K562 (cell line): Measurements from ENCODE around the gene ITGA7. TPM values are rescaled to one million over a fixed set of nuclear protein-coding genes. Genes with fewer than 3 reads are reported as not detected.

Experiments used
- CBFB ChIP-seq: sonication (generic); formaldehyde crosslinking; IDR thresholded peaks from 2 replicates; pipeline ENCODE4 v1.4.0; 2020; ENCODE audit warnings: mild to moderate bottlenecking, missing genetic modification reagents
- ELF2 ChIP-seq: fragments of 250-450 bp; sonication (Bioruptor Pico); IDR thresholded peaks from 2 replicates; pipeline ENCODE4 v1.5.0; 2021; ENCODE audit warnings: mild to moderate bottlenecking
- EZH2 ChIP-seq: IDR thresholded peaks from 2 replicates; pipeline ENCODE4 v1.6.1; 2012; ENCODE audit warnings: low read depth, mild to moderate bottlenecking, inconsistent platforms, low read length, borderline replicate concordance
- HIVEP1 ChIP-seq: fragments of 250-450 bp; sonication (Bioruptor Pico); IDR thresholded peaks from 2 replicates; pipeline ENCODE4 v1.4.0; 2020; ENCODE audit warnings: mild to moderate bottlenecking
- PHTF2 ChIP-seq: fragments of 250-450 bp; sonication (Bioruptor Pico); IDR thresholded peaks from 2 replicates; pipeline ENCODE4 v1.5.0; 2021; ENCODE audit warnings: mild to moderate bottlenecking
- PTRF ChIP-seq: fragments of 450-650 bp; IDR thresholded peaks from 2 replicates; pipeline ENCODE4 v1.6.1; 2016; ENCODE audit warnings: mild to moderate bottlenecking, missing genetic modification characterization, missing compliant biosample characterization
- TRIM28 ChIP-seq: fragments of 450-650 bp; IDR thresholded peaks from 2 replicates; pipeline ENCODE4 v1.6.1; 2017
- ZNF76 ChIP-seq: fragments of 250-450 bp; sonication (Bioruptor Pico); IDR thresholded peaks from 2 replicates; pipeline ENCODE4 v1.4.0; 2020; ENCODE audit warnings: mild to moderate bottlenecking, moderate library complexity, borderline replicate concordance
- polyA plus RNA-seq, 8 experiments: library from polyadenylated mRNA; depleted of rRNA in 4 of 8; stranded (reverse) in 5 of 8; unstranded in 3 of 8; fragments of >200 nt; fragmentation: Nextera tagmentation in 2 of 8; fragmentation: Illumina TruSeq in 1 of 8; extraction: Ambion mirVana in 2 of 8; extraction: Trizol in 1 of 8; gene quantifications; 2 replicates each; pipeline versions ENCODE4 v1.2.1 to v1.2.3, GENCODE V29; 2011 to 2014; ENCODE audit warnings: inconsistent platforms in 1 of 8, missing spikeins in 1 of 8
- total RNA-seq, 7 experiments: library from RNA; depleted of rRNA in 6 of 7; stranded (reverse); fragments of >200 nt in 6 of 7; fragmentation: Illumina TruSeq in 2 of 7; extraction: Trizol in 2 of 7; gene quantifications; 2 replicates each; pipeline versions ENCODE4 v1.2.1 to v1.2.3, GENCODE V29; 2011 to 2021; ENCODE audit warnings: low replicate concordance in 1 of 7
- TF ChIP-seq, protein P1 (sequence below): fragments of 250-450 bp; sonication (Bioruptor Pico); IDR thresholded peaks from 2 replicates; pipeline ENCODE4 v1.5.0; 2022; ENCODE audit warnings: mild to moderate bottlenecking
- TF ChIP-seq, protein P2 (sequence below): fragments of 250-450 bp; sonication (Bioruptor Pico); IDR thresholded peaks from 2 replicates; pipeline ENCODE4 v1.9.0; 2021; ENCODE audit warnings: mild to moderate bottlenecking, inconsistent platforms
- TF ChIP-seq, protein P3 (sequence below): fragments of 450-650 bp; IDR thresholded peaks from 2 replicates; pipeline ENCODE4 v1.6.1; 2016; ENCODE audit warnings: mild to moderate bottlenecking, moderate library complexity

The ITGA7 gene
- total and polyA plus RNA-seq, 9 of the 15 experiments (the other 6 are each of a cell fraction or from before 2014, with no cell fraction given) = 0.11 to 2.3 (median 0.56) TPM; not detected in 1

DNA sequence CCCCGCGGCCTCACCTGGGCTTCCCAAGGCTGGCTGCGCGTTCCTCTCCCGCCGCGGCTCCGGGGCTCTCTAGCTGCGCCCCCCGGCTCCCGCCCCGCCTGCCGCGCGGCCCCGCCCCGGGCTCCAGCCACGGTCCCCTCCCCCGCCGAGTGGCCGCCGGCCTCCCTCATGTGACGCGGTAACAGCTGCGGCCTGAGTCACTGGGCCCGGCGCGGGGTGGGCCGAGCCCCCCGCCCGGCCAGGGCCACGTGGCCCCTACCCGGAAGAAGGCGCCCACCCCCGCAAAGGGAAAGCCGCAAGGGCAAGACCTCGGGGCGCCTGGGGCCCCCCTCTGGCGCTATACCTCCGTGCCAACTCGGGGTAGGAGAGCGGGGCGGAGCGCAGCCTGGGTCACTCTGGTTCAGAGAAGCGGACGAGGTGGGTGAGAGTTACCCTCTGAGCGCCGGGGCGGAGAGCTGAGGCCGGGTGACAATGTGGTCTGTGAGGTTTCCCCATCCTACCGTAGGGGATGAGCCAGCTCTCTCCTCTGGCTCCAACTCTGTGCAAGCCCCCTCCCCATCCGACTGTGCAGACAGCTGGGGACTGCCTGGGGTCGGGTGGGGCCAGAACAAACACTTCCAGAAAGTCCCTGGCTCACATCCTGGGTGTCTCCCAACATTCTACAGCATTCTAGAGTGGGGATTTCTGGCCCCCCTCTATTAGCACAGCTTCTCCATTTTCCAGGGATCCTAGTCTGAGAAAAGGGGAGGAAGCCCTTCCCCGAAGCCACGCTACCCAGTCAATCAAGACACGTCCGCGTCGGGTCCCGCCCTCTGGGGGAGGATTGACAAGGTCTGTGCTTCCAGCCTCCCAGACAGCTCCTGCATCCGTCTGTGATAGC lies 21.5 kb upstream of the ITGA7 start, which contains the start of gene CD63 (continued):
- TF ChIP-seq, protein P1, sequence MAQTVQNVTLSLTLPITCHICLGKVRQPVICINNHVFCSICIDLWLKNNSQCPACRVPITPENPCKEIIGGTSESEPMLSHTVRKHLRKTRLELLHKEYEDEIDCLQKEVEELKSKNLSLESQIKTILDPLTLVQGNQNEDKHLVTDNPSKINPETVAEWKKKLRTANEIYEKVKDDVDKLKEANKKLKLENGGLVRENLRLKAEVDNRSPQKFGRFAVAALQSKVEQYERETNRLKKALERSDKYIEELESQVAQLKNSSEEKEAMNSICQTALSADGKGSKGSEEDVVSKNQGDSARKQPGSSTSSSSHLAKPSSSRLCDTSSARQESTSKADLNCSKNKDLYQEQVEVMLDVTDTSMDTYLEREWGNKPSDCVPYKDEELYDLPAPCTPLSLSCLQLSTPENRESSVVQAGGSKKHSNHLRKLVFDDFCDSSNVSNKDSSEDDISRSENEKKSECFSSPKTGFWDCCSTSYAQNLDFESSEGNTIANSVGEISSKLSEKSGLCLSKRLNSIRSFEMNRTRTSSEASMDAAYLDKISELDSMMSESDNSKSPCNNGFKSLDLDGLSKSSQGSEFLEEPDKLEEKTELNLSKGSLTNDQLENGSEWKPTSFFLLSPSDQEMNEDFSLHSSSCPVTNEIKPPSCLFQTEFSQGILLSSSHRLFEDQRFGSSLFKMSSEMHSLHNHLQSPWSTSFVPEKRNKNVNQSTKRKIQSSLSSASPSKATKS = no peak
- TF ChIP-seq HIVEP1 (CRISPR knock-in tag) = no peak
- TF ChIP-seq EZH2 = no peak
- TF ChIP-seq PHTF2 (CRISPR knock-in tag) = no peak
- TF ChIP-seq CBFB (CRISPR knock-in tag) = no peak
- no peak for TF ChIP-seq PTRF (tag)
- TF ChIP-seq, protein P2, sequence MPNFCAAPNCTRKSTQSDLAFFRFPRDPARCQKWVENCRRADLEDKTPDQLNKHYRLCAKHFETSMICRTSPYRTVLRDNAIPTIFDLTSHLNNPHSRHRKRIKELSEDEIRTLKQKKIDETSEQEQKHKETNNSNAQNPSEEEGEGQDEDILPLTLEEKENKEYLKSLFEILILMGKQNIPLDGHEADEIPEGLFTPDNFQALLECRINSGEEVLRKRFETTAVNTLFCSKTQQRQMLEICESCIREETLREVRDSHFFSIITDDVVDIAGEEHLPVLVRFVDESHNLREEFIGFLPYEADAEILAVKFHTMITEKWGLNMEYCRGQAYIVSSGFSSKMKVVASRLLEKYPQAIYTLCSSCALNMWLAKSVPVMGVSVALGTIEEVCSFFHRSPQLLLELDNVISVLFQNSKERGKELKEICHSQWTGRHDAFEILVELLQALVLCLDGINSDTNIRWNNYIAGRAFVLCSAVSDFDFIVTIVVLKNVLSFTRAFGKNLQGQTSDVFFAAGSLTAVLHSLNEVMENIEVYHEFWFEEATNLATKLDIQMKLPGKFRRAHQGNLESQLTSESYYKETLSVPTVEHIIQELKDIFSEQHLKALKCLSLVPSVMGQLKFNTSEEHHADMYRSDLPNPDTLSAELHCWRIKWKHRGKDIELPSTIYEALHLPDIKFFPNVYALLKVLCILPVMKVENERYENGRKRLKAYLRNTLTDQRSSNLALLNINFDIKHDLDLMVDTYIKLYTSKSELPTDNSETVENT = 0 out of 2 replicates have a peak, but pooled peaks have one; percentile 9
- TF ChIP-seq TRIM28 = peak; percentile 34; the same call in 1 of the 2 replicates
- peak; percentile 96 for TF ChIP-seq ELF2 (CRISPR knock-in tag)
- 0 out of 2 replicates have a peak, but pooled peaks have one; percentile 23 for TF ChIP-seq ZNF76 (CRISPR knock-in tag)
- TF ChIP-seq, protein P3, sequence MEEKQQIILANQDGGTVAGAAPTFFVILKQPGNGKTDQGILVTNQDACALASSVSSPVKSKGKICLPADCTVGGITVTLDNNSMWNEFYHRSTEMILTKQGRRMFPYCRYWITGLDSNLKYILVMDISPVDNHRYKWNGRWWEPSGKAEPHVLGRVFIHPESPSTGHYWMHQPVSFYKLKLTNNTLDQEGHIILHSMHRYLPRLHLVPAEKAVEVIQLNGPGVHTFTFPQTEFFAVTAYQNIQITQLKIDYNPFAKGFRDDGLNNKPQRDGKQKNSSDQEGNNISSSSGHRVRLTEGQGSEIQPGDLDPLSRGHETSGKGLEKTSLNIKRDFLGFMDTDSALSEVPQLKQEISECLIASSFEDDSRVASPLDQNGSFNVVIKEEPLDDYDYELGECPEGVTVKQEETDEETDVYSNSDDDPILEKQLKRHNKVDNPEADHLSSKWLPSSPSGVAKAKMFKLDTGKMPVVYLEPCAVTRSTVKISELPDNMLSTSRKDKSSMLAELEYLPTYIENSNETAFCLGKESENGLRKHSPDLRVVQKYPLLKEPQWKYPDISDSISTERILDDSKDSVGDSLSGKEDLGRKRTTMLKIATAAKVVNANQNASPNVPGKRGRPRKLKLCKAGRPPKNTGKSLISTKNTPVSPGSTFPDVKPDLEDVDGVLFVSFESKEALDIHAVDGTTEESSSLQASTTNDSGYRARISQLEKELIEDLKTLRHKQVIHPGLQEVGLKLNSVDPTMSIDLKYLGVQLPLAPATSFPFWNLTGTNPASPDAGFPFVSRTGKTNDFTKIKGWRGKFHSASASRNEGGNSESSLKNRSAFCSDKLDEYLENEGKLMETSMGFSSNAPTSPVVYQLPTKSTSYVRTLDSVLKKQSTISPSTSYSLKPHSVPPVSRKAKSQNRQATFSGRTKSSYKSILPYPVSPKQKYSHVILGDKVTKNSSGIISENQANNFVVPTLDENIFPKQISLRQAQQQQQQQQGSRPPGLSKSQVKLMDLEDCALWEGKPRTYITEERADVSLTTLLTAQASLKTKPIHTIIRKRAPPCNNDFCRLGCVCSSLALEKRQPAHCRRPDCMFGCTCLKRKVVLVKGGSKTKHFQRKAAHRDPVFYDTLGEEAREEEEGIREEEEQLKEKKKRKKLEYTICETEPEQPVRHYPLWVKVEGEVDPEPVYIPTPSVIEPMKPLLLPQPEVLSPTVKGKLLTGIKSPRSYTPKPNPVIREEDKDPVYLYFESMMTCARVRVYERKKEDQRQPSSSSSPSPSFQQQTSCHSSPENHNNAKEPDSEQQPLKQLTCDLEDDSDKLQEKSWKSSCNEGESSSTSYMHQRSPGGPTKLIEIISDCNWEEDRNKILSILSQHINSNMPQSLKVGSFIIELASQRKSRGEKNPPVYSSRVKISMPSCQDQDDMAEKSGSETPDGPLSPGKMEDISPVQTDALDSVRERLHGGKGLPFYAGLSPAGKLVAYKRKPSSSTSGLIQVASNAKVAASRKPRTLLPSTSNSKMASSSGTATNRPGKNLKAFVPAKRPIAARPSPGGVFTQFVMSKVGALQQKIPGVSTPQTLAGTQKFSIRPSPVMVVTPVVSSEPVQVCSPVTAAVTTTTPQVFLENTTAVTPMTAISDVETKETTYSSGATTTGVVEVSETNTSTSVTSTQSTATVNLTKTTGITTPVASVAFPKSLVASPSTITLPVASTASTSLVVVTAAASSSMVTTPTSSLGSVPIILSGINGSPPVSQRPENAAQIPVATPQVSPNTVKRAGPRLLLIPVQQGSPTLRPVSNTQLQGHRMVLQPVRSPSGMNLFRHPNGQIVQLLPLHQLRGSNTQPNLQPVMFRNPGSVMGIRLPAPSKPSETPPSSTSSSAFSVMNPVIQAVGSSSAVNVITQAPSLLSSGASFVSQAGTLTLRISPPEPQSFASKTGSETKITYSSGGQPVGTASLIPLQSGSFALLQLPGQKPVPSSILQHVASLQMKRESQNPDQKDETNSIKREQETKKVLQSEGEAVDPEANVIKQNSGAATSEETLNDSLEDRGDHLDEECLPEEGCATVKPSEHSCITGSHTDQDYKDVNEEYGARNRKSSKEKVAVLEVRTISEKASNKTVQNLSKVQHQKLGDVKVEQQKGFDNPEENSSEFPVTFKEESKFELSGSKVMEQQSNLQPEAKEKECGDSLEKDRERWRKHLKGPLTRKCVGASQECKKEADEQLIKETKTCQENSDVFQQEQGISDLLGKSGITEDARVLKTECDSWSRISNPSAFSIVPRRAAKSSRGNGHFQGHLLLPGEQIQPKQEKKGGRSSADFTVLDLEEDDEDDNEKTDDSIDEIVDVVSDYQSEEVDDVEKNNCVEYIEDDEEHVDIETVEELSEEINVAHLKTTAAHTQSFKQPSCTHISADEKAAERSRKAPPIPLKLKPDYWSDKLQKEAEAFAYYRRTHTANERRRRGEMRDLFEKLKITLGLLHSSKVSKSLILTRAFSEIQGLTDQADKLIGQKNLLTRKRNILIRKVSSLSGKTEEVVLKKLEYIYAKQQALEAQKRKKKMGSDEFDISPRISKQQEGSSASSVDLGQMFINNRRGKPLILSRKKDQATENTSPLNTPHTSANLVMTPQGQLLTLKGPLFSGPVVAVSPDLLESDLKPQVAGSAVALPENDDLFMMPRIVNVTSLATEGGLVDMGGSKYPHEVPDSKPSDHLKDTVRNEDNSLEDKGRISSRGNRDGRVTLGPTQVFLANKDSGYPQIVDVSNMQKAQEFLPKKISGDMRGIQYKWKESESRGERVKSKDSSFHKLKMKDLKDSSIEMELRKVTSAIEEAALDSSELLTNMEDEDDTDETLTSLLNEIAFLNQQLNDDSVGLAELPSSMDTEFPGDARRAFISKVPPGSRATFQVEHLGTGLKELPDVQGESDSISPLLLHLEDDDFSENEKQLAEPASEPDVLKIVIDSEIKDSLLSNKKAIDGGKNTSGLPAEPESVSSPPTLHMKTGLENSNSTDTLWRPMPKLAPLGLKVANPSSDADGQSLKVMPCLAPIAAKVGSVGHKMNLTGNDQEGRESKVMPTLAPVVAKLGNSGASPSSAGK = peak; percentile 72
